Measurements from ENCODE around the gene TXNRD1. TPM values are rescaled to one million over a fixed set of nuclear protein-coding genes. Genes with fewer than 3 reads are reported as not detected.

TXNRD1 gene
- total and polyA plus RNA-seq, 2 of the 8 experiments (the other 6 are each of a cell fraction or from before 2014, with no cell fraction given), result 56.8 to 127 TPM

DNA sequence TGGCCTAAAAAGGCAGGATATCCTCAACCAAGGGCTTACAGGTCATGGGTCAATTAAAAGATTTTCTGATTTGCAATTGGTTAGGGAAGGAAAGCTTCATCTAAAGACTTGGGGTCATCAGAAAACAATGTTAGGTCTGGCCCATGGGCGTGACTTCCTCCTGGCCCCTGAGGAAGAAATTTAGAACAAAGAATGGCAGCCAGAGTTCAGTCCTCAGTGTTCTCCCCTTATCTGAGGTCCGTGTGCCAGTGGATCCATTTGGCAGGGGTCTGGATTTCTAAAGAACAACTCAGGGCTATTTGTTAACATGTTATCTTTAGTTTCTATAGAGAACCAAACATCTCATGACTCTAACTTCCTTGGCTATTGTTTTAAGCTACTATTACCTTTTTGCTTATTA, 49.8 kb upstream of the TXNRD1 start (continued):
- TF ChIP-seq ZNF274 (IDR thresholded peaks at IDR 0.05; ENCODE audit: borderline replicate concordance, extremely low read depth, low read length) (no peak), GTF2F1 (IDR thresholded peaks at IDR 0.05; ENCODE audit: borderline replicate concordance, low read depth, low read length) (no peak), RFX5 (IDR thresholded peaks at IDR 0.05; ENCODE audit: borderline replicate concordance, low read depth, low read length) (no peak), NANOG (IDR thresholded peaks at IDR 0.05; ENCODE audit: insufficient read depth, low read depth, low read length, poor library complexity, severe bottlenecking) (no peak)

Data from H1 (cell line).